Measurements from ENCODE around the gene CLDN9.

The CLDN9 gene, protein sequence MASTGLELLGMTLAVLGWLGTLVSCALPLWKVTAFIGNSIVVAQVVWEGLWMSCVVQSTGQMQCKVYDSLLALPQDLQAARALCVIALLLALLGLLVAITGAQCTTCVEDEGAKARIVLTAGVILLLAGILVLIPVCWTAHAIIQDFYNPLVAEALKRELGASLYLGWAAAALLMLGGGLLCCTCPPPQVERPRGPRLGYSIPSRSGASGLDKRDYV

DNA sequence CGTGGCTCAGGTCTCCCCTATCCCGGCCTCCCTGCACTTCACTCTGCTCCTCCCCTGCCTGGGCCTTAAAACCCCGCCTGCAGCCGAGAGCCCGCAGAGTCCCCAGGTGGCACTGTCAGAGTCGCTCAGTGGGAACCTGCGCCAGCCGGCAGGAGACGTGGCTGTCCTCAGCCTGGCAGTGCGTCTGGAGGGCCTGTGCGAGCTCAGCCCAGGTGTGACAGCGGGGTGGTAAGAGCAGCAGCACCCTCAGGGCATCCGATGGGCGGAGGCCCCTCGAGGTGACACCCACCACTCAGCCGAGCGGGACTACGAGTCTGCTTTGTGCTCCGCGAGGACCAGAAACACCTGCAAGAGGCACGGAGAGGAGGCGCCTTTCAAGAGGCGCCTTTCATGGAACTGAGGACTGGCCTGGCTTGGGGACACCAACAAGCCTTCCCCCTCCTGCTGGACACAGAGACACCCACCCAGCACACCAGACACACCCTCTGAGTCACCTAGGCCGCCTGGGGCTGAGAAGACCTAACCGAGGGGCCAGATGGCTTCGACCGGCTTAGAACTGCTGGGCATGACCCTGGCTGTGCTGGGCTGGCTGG, at the start of gene CLDN9:
Gene CLDN9, plus strand, starts transcription at position 96 of the 593 bp plus-strand sequence. Its CDS starts 440 bp downstream, at position 536.
- no peak for DNase-seq (ENCODE audit: low read depth)

DNA sequence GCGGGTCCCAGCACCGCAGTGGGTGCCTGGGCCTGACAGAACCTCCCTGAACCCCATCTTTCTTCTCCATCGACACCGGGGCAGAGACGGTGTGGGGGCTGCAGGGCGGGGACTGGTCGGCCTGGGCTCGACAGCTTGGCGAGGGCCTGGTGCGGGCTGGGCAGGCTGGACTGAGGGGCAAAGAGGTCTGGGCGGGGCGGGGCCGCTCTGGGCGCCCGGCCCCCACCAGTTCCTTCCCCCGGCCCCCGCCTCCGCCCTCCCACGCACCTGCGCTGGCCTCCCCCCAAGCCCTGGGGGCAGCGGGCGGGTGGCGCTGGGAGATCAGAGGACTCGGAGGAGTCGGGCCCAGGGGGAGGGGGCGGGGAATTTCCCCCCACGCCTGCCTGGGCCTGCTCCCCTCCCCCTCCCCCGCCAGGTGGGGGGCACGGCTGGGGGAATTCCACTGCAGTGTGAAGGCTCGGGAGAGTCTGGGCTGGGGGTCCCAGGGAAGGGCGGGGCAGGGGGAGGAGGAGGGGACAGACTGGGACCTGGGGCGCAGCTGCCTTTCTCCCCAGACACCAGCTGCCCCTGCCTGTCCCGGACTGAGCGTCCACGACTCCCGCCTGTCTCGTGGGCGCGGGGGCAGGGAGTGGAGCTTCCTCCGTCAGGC, 49.5 kb upstream of the CLDN9 start:
- DNase-seq (ENCODE audit: low read depth): no peak

DNA sequence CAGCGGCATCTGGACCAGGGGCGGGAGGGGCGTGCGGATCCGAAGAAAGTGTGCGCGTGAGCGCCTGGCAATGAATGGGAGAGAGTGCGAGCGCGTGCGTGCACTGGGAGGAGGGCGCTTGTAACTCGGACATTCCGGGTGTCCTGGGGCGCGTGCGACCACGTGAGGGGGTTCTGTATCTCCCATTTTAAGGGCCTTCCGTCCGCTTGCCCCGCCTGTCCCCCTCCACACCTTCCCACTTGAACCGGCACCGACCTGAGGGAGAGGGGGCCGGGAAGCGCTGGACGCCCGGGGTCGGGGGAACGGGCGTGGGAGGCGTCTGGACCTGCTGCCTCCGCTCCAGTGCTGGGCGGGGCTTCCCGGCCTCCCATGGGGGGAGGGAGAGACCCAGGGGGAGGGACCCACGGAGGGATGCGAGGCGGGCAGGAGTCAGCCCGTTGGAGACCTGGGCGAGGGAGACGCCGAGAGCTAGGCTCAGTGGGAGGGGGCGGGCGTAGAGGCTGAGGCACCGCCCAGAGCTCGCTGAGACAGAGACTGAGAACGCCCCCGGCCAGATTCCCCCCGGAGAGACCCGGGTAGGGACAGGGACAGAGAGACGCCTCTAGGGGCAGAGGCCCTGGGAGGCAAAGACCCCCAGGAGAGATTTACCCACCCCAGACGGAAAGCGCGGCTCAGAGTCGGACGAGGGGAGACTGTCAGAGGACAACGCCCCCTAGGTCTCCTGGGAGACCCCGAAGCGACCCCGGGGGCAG, 48.8 kb upstream of the CLDN9 start, which contains the start of gene KREMEN2:
Gene KREMEN2, plus strand, starts transcription at position 553 of the 752 bp plus-strand sequence. CDS start 246 bp downstream, outside the sequence.
- DNase-seq (ENCODE audit: low read depth): no peak

DNA sequence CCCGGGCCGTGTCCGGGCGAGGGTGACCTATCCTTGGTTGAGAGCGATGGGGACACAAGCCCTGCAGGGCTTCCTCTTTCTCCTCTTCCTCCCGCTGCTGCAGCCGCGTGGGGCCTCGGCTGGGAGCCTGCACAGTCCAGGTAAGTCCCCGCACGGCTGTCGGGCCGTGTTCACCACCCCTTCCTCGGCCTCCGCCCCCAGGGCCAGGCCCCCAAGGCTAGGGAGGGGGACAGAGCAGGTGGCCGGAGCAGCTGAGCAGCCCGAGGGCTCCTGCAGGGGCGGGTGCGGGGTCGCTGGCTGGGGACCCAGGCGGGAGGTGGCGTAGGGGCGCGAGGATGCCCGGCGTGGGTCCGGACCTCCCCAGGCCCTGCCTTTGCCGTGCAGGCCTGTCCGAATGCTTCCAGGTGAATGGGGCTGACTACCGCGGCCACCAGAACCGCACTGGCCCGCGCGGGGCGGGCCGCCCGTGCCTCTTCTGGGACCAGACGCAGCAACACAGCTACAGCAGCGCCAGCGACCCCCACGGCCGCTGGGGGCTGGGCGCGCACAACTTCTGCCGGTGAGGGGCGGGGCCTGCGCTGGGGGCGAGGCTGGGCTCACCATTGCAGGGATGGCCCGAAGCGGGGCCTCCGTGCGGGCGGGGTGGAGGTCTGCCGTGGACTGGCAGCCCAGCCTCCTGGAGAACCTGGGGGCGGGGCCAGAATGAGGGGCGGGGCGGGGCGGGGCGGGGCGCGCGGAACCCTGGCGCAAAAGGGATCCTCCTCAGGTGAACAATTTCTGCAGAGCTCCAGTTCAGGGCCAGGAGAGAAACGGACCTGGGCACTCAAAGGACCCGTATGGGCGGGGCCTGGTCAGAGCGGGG, 48.0 kb upstream of the CLDN9 start:
- no peak for DNase-seq (ENCODE audit: low read depth)

DNA sequence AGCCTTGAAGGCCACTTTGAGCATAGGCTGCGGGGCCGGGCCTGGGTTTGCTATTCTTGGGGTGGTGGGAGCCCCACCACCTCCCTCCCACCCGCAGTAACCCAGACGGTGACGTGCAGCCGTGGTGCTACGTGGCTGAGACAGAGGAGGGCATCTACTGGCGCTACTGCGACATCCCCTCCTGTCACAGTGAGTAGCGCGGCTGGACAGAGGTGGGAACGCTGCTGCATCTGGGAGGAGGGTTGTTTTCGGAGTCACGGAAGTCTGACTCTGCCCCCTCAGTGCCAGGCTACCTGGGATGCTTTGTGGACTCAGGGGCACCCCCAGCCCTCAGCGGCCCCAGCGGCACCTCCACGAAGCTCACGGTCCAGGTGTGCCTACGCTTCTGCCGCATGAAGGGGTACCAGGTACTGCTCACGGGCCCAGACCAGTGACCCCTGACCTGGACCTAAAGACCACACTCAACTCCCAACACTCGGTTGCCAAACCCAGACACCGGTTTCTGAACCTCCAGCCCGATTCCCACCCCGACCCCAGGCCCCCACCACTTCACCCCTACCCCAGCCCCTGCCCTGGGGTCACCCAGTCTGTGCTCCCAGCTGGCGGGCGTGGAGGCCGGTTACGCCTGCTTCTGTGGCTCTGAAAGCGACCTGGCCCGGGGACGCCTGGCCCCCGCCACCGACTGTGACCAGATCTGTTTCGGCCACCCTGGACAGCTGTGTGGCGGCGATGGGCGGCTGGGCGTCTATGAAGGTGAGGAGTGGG, 46.5 kb upstream of the CLDN9 start:
- DNase-seq (ENCODE audit: low read depth): no peak

DNA sequence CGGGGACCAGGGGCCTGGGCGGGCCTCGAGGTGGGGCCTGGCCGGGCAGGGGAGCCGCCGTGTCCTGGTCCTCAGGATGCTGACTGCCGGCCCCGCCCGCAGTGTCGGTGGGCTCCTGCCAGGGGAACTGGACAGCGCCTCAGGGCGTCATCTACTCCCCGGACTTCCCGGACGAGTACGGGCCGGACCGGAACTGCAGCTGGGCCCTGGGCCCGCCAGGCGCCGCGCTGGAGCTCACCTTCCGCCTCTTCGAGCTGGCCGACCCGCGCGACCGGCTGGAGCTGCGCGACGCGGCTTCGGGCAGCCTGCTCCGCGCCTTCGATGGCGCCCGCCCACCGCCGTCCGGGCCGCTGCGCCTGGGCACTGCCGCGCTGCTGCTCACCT, 45.9 kb upstream of the CLDN9 start:
- no peak for DNase-seq (ENCODE audit: low read depth)

DNA sequence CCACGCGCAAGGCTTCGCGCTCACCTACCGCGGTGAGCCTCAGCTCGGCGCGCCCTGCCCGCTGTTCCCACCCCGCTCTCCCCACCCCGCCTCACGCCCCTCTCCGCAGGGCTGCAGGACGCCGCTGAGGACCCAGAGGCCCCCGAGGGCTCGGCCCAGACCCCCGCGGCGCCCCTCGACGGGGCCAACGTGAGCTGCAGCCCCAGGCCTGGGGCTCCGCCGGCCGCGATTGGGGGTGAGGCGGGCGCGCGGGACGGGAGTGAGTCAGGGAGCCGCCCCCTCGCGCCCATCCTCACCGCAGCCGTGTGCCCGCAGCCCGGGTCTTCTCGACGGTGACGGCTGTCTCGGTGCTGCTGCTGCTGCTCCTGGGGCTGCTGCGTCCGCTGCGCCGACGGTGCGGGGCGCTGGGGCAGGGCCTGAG, 45.5 kb upstream of the CLDN9 start:
- DNase-seq (ENCODE audit: low read depth): no peak

DNA sequence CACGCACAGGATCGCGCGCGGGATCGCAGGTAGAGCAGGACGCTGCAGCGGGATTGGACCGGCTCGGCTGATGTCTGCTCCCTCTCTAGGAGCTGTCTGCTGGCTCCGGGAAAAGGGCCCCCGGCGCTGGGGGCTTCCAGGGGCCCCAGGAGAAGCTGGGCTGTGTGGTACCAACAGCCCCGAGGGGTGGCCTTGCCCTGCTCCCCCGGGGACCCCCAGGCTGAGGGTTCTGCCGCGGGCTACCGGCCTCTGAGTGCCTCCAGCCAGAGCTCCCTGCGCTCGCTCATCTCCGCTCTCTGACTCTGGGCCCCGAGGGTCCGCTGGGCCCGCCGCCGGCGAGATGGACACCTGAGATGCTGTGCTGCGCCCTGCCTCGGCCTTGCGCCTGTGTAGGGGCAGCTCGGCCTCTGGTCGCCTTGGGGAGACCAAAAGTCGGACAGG, 45.0 kb upstream of the CLDN9 start:
- no peak for DNase-seq (ENCODE audit: low read depth)

DNA sequence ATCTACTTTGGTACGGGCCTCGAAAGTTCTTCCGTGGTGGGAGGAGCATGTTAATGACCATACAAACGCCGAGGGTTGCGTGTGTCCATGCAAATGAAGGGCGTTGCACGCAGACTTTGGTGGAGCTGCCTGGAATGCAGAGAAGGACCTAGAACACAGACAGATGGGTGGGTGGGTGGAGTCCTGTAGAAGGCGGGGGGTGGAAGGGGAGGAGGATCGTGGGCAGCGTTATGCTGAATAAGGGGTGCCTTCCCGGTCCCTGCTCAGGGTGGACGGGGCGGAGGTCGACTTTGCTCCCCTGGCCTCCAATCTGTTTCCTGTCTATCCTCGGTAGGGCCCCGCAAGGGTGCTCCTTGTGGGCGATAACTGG, 44.4 kb upstream of the CLDN9 start:
- DNase-seq (ENCODE audit: low read depth): no peak

DNA sequence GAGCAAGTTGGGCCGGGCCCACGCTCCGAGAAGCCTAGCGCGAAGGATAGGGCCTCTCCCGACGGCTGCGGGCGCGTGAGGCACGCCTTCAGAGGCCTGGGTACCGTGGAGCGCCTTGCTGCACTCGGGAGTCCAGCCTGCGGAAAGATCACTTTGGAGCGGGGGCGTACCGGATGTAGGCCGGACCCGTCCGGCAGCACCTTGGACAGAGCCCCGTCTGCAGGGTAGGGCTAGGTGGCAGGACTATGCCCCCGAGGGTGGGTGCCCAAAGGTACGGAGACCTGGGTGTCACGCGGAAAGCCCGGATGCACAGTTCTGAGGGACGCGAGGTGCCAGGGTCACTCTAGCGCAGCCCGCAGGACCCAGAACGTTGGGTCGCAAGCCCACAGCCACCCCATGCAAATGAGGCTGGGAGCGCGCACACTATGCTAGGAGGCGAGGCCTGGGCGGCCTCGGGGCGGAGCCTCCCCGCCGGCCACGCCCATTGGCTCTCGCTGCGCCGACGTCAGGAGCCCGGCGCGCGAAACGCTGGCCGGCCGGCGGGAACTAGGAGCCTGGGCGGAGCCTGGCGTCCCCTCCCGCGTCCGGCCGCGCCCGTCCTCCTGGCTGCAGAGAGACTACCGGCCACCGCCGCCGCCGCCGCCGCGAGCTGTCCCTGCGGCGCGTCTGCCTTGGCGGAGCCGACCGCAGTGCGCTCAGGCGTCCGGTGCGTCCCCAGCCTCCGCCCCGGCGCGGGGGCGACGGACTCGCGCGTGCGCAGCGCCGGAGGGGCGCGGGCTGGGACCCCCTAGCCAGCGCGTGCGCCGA, 43.8 kb upstream of the CLDN9 start, which contains the start of gene PAQR4:
Gene PAQR4, plus strand, starts transcription at position 611 of the 807 bp plus-strand sequence. CDS start 327 bp downstream, outside the sequence.
- peak; percentile 65 for DNase-seq (ENCODE audit: low read depth)

DNA sequence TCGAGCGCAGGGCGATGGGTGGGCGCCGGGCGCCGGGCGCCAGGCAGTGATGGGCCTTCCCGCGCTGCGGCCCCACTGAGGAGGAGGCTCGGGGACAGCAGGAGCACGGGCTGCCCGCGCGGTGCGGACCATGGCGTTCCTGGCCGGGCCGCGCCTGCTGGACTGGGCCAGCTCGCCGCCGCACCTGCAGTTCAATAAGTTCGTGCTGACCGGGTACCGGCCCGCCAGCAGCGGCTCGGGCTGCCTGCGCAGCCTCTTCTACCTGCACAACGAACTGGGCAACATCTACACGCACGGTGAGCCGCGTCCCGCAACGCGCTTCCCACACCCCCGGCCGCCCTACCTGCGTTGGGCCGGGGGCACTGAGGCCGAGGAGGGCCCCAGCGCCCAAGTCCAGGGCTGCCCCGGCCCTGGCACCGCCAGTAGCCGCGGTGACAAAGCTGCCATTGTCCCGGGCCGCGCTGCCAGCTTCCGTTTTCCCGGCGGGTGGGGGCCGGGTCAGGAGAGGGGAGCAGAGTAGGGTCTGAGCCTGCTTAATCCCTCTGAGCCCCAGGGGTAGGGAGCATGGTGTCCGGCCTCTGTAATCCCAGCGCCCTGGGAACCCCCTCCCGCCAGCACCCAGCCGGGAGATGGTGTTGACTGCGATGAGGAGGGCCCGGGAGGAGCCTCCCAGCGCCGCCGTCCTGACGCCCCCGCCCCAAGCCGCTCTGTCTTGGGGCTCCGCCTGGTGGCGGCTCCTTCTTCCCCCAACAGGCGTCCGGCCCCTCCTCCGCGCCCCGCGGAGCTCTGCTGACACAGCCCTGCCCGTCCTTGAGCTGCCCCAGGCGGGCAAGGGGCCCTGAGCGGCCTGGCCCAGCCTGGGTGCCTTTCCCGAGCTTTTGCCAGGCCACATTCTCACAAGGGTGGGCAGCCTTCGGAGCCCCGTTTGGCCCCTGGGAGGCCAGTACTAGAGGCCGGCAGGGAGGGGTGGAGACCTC, 42.9 kb upstream of the CLDN9 start:
- peak; percentile 40 for DNase-seq (ENCODE audit: low read depth)

DNA sequence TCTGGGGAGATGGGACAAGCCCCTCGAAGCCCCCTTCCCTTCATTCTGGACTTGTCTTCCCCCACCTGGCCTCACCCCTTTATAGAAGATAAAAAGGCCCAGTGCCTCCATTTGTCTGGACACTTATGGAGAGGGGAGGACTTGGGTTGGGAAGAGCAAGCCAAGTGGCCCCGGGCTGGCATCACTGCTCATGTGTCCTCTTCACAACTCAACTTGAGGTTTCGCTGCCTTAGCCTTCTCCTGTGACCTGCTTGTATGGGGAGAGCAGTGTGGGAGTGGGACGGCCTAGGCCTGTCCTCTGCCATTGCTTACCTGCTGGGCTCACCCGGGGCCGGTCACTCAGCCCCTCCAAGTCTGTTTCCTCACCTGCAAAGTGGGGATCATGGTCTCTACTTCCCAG, 42.2 kb upstream of the CLDN9 start:
- no peak for DNase-seq (ENCODE audit: low read depth)

DNA sequence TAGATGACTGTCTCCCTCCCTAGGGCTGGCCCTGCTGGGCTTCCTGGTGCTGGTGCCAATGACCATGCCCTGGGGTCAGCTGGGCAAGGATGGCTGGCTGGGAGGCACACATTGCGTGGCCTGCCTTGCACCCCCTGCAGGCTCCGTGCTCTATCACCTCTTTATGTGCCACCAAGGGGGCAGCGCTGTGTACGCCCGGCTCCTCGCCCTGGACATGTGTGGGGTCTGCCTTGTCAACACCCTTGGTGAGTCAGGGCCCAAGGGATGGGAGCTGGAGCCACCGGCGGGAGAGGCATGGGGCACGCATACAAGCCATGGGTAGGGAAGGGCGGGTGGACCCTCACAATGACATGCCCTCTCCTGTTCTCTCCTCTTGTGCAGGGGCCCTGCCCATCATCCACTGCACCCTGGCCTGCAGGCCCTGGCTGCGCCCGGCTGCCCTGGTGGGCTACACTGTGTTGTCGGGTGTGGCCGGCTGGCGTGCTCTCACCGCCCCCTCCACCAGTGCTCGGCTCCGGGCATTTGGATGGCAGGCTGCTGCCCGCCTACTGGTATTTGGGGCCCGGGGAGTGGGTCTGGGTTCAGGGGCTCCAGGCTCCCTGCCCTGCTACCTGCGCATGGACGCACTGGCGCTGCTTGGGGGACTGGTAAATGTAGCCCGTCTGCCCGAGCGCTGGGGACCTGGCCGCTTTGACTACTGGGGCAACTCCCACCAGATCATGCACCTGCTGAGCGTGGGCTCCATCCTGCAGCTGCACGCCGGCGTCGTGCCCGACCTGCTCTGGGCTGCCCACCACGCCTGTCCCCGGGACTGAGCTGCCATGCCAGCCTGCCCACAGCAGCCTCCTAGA, 41.4 kb upstream of the CLDN9 start:
- no peak for DNase-seq (ENCODE audit: low read depth)

DNA sequence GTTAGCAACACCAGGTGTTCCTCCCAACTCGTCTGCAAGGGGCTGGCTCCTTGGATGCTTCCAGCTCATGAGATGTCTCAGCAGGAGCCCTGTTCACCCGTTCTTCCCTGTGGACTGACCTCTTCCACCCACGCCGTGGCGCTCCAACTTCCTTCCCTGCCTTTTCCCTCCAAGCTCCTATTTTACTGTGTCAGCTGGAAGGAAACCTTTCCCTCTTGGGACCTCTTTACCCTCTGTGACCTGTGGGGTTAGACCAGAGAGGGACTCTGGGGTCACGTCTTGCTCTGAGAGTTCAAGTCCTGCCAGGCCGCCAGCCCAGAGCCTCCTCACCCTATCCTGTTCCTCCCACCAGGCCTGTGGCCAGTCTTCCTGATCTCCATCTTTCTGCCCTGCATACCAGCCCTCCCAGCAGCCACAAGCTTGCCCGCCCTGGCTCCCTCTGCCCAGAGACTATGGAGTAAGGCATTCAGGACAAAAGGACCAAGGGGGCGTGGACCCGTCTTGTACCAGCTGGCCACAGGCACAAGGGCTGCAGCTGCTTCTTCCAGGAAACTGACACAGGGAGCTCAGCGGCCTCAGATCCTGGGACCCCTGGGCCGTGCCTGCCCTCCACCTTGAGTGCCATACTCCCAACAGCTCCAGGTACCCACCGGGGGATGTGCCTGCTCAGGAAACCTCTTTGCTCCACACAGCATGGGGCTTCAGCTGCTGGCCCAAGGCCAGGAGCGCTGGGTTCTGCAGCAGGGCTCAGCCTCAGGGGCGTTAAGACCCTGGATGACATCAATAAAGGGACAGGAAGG, 40.5 kb upstream of the CLDN9 start:
- no peak for DNase-seq (ENCODE audit: low read depth)

DNA sequence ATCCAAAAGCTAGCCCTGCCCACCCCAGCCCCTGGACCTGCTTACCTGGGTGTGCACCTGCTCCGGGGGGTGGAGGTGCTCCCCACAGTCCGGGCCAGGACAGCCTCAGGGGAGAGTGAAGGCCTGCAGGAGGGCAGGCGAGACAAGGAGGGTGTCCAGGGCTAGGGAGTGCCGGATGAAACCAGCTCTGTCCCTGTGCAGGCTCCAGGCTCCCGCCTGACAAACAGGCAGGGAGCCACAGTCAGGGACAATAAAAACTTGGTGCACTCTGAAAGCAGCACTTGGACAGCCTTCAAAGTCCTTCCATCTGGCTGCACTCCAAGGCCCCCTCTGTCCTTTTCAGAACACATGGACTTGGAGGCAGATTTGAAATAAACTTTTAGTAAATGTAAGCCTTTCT, 39.6 kb upstream of the CLDN9 start:
- DNase-seq (ENCODE audit: low read depth): no peak

DNA sequence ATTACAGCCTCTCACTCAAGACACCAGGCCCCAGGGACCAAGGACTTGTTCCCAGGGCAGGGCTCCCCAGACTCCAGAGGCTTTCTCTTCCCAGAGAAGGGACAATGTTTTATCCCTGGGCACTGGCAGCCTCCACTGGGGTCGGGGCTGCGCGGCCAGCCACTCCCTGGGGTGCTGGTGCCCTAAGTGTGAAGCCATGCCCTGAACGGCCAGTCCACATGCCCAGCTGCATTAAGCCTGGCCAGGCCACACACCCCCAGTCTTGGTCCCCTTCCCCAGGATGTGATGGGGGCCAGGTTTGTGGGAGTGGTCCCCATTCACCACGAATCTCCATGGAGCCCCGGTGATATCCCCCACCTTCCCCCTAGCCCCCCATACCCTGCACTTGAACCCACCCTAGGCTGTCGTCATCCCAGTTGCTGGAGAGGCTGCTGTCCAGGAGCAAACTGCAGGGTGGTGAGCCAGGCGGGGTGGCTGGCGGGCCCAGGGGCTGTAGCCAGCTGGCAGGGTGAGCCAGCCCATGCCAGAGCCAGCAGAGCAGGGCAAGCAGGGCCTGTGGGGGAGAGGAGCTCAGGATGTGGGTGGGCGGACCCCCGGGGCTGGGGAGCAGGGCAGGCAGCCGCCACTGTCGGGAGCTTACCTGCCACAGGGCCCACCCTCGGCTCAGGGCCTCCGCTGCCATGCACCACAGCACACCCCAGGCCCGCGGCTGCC, 39.0 kb upstream of the CLDN9 start:
- no peak for DNase-seq (ENCODE audit: low read depth)
